ENCODE results near the gene ABCA13. TPM values are rescaled to one million over a fixed set of nuclear protein-coding genes. Genes with fewer than 3 reads are reported as not detected.

ABCA13 gene
- total RNA-seq, 1 experiment from 2014 or later = not detected

DNA sequence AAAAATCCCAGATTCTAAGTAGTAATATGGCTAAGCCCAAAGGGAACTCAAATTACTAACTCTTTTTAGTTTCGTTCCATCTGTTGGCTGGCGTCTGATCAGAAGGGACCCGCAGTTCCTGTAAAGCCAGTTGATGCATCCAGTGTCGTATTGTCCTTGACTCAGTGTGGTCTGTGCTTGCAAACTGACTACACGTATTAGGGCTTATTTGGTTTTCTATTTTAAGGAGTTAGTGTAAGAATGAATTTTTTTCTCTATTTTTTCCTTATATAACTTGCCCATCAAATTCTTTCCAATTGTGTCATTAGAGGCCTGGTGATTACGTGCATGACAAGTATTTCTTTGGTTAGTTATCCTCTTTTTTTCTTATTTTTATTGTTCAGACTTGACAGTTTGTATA, 9.7 kb downstream of the ABCA13 start:
- no peaks in the 10 kb centered on the region for H3K36me3 ChIP-seq (ENCODE audit: control insufficient read depth in 1 of 2, insufficient read depth in 2 of 2, low read length in 2 of 2)
- DNase-seq (ENCODE audit: low read depth, low spot score) = no peak
- no peak overlapping the region for H3K4me3 ChIP-seq (replicated peaks in 1 of 2; ENCODE audit: low read depth in 1 of 2, low read length in 2 of 2)
- H4K20me1 ChIP-seq (ENCODE audit: insufficient read depth) = no peaks in the 10 kb centered on the region
- H3K4me2 ChIP-seq (ENCODE audit: low read length) = no peak overlapping the region
- ChIA-PET CTCF (no interaction called here), RAD21 (ENCODE audit: low non-redundant PET in 1 of 2, low total read pairs in 2 of 2, uncharacterized antibody in 2 of 2, unreplicated experiment in 2 of 2) (no interaction called here), POLR2A (no interaction called here)
- no peak overlapping the region for H3K27ac ChIP-seq (ENCODE audit: low read depth, low read length)
- H3K9me2 ChIP-seq (ENCODE audit: insufficient read depth) = no peaks in the 10 kb centered on the region
- no peak for ATAC-seq
- no TSS peak for BruUV-seq (replicated peaks)
- TF ChIP-seq TCF7L2 (IDR thresholded peaks at IDR 0.05; ENCODE audit: borderline replicate concordance, extremely low read depth, insufficient read depth, insufficient read length) (no peak), CEBPB (IDR thresholded peaks at IDR 0.05; ENCODE audit: low read depth) (no peak), JUND (IDR thresholded peaks at IDR 0.05) (no peak), CBX3 (IDR thresholded peaks at IDR 0.05; ENCODE audit: low read depth) (no peak), EGR1 (IDR thresholded peaks at IDR 0.05; ENCODE audit: low read depth) (no peak), SRF (IDR thresholded peaks at IDR 0.05; ENCODE audit: low read depth) (no peak), RAD21 (IDR thresholded peaks at IDR 0.05; ENCODE audit: low read depth) (no peak), POLR2AphosphoS5 (IDR thresholded peaks at IDR 0.05; ENCODE audit: low read depth, low read length) (no peak), SIN3A (IDR thresholded peaks at IDR 0.05; ENCODE audit: low read depth) (no peak), EZH2phosphoT487 (IDR thresholded peaks at IDR 0.05; ENCODE audit: borderline replicate concordance) (no peak), ELF1 (IDR thresholded peaks at IDR 0.05; ENCODE audit: borderline replicate concordance, low read depth) (no peak), YY1 (IDR thresholded peaks at IDR 0.05; ENCODE audit: extremely low read depth, insufficient replicate concordance, low read depth, low read length) (no peak), POLR2A (IDR thresholded peaks at IDR 0.05; ENCODE audit: borderline replicate concordance, extremely low read depth, insufficient read depth, insufficient read length) (no peak), SP1 (IDR thresholded peaks at IDR 0.05; ENCODE audit: low read depth) (no peak), EZH2 (IDR thresholded peaks at IDR 0.05) (no peak)
- TF ChIP-seq, protein P1, sequence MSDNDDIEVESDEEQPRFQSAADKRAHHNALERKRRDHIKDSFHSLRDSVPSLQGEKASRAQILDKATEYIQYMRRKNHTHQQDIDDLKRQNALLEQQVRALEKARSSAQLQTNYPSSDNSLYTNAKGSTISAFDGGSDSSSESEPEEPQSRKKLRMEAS (IDR thresholded peaks at IDR 0.05) = no peak
- TF ChIP-seq, protein P2, sequence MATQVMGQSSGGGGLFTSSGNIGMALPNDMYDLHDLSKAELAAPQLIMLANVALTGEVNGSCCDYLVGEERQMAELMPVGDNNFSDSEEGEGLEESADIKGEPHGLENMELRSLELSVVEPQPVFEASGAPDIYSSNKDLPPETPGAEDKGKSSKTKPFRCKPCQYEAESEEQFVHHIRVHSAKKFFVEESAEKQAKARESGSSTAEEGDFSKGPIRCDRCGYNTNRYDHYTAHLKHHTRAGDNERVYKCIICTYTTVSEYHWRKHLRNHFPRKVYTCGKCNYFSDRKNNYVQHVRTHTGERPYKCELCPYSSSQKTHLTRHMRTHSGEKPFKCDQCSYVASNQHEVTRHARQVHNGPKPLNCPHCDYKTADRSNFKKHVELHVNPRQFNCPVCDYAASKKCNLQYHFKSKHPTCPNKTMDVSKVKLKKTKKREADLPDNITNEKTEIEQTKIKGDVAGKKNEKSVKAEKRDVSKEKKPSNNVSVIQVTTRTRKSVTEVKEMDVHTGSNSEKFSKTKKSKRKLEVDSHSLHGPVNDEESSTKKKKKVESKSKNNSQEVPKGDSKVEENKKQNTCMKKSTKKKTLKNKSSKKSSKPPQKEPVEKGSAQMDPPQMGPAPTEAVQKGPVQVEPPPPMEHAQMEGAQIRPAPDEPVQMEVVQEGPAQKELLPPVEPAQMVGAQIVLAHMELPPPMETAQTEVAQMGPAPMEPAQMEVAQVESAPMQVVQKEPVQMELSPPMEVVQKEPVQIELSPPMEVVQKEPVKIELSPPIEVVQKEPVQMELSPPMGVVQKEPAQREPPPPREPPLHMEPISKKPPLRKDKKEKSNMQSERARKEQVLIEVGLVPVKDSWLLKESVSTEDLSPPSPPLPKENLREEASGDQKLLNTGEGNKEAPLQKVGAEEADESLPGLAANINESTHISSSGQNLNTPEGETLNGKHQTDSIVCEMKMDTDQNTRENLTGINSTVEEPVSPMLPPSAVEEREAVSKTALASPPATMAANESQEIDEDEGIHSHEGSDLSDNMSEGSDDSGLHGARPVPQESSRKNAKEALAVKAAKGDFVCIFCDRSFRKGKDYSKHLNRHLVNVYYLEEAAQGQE (IDR thresholded peaks at IDR 0.05; ENCODE audit: low read depth) = no peak
- TF ChIP-seq, protein P3, sequence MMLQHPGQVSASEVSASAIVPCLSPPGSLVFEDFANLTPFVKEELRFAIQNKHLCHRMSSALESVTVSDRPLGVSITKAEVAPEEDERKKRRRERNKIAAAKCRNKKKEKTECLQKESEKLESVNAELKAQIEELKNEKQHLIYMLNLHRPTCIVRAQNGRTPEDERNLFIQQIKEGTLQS (IDR thresholded peaks at IDR 0.05) = no peak
- H3K9me3 ChIP-seq (ENCODE audit: control insufficient read depth in 1 of 2, insufficient read depth in 1 of 2, low read depth in 1 of 2, low read length in 2 of 2) = no peaks in the 10 kb centered on the region
- H3K27me3 ChIP-seq (ENCODE audit: insufficient read depth, low read length) = no peaks in the 10 kb centered on the region
- no peak overlapping the region for H3K9ac ChIP-seq (ENCODE audit: low read length)
- intact Hi-C loops (cut with micrococcal nuclease) = no loop called here
- H2AFZ ChIP-seq (ENCODE audit: low read depth, low read length, poor library complexity, severe bottlenecking) = no peak overlapping the region
- no peaks in the 10 kb centered on the region for H3K4me1 ChIP-seq (ENCODE audit: control insufficient read depth in 1 of 2, insufficient read depth in 2 of 2, low read length in 2 of 2)
- H3K79me2 ChIP-seq (ENCODE audit: insufficient read depth, low read length) = no peaks in the 10 kb centered on the region
